GM23338 (cell line): ENCODE data around the gene PTOV1. TPM values are rescaled to one million over a fixed set of nuclear protein-coding genes. Genes with fewer than 3 reads are reported as not detected.

Experiments
- ATAC-seq: fragments of 200-7000 bp; cut with Tn5 transposase; 3 replicates; pipeline ENCODE4 v1.9.1; 2020
- DNase-seq: peaks from one replicate; pipeline ENCODE4 v3.0.0-alpha.2; 2015; ENCODE audit warnings: low spot score
- H2AFZ ChIP-seq: fragments of 200-600 bp; sonication (generic); 2 replicates; pipeline ENCODE4 v1.8.0; 2016; ENCODE audit warnings: antibody characterized with exemption, mild to moderate bottlenecking, moderate library complexity
- H3F3A ChIP-seq: fragments of 200-600 bp; sonication (generic); replicated peaks from 2 replicates; pipeline ENCODE4 v1.8.0; 2017; ENCODE audit warnings: antibody characterized with exemption, mixed run types, low read depth
- H3K27ac ChIP-seq: fragments of 200-600 bp; sonication (generic); 2 replicates; pipeline ENCODE4 v1.6.1; 2016; ENCODE audit warnings: low read depth
- H3K27me3 ChIP-seq: fragments of 200-600 bp; sonication (generic); 2 replicates; pipeline ENCODE4 v1.8.0; 2016; ENCODE audit warnings: mild to moderate bottlenecking, mixed run types, moderate library complexity; ENCODE audit not compliant: insufficient read depth
- H3K36me3 ChIP-seq: fragments of 200-600 bp; sonication (generic); 2 replicates; pipeline ENCODE4 v1.8.0; 2016; ENCODE audit warnings: mild to moderate bottlenecking; ENCODE audit not compliant: insufficient read depth
- H3K4me1 ChIP-seq: fragments of 200-600 bp; sonication (generic); 2 replicates; pipeline ENCODE4 v1.8.0; 2016; ENCODE audit warnings: mild to moderate bottlenecking, moderate library complexity; ENCODE audit not compliant: insufficient read depth
- H3K4me2 ChIP-seq: fragments of 200-600 bp; sonication (generic); 2 replicates; pipeline ENCODE4 v1.7.1; 2017; ENCODE audit warnings: mixed run types
- H3K4me3 ChIP-seq: fragments of 200-600 bp; sonication (generic); 2 replicates; pipeline ENCODE4 v1.6.1; 2016; ENCODE audit warnings: mixed run types
- H3K79me2 ChIP-seq: fragments of 200-600 bp; sonication (generic); replicated peaks from 2 replicates; pipeline ENCODE4 v1.8.0; 2017; ENCODE audit warnings: mild to moderate bottlenecking; ENCODE audit not compliant: insufficient read depth
- H3K9me2 ChIP-seq: fragments of 200-600 bp; sonication (generic); 2 replicates; pipeline ENCODE4 v1.8.0; 2017; ENCODE audit not compliant: insufficient read depth
- H4K20me1 ChIP-seq: fragments of 200-600 bp; sonication (generic); replicated peaks from 2 replicates; pipeline ENCODE4 v1.8.0; 2017; ENCODE audit warnings: mild to moderate bottlenecking; ENCODE audit not compliant: insufficient read depth
- H3K27ac Mint-ChIP-seq: 2 replicates; pipeline ENCODE4 v1.8.0; 2020; ENCODE audit warnings: inconsistent platforms, mild to moderate bottlenecking, moderate library complexity, mixed read lengths
- H3K27me3 Mint-ChIP-seq: 3 replicates; pipeline ENCODE4 v1.8.0; 2022; ENCODE audit warnings: low read depth, mild to moderate bottlenecking, moderate library complexity, mixed read lengths, inconsistent platforms; ENCODE audit not compliant: insufficient read depth, poor library complexity
- H3K36me3 Mint-ChIP-seq: 3 replicates; pipeline ENCODE4 v1.8.0; 2021; ENCODE audit warnings: low read depth, mild to moderate bottlenecking, inconsistent platforms, moderate library complexity, mixed read lengths
- H3K4me1 Mint-ChIP-seq: 3 replicates; pipeline ENCODE4 v1.8.0; 2020; ENCODE audit warnings: mild to moderate bottlenecking, inconsistent platforms, mixed read lengths
- H3K4me3 Mint-ChIP-seq: 3 replicates; pipeline ENCODE4 v1.8.0; 2021; ENCODE audit warnings: moderate library complexity, mild to moderate bottlenecking, inconsistent platforms, mixed read lengths
- H3K9me3 Mint-ChIP-seq: 3 replicates; pipeline ENCODE4 v1.8.0; 2020; ENCODE audit warnings: moderate library complexity, mild to moderate bottlenecking, inconsistent platforms, mixed read lengths
- CREB1 ChIP-seq: fragments of 250-450 bp; sonication (Bioruptor Pico); IDR thresholded peaks from 2 replicates; pipeline ENCODE4 v1.5.0; 2020; ENCODE audit warnings: low read depth, mild to moderate bottlenecking, moderate library complexity
- CTCF ChIP-seq, 2 experiments: fragments of 200-600 bp in 1 of 2; sonication (generic) in 1 of 2; conservative IDR thresholded peaks; 2 replicates each; pipeline versions ENCODE4 v1.5.1 to v1.6.1; 2016 to 2017; ENCODE audit warnings: antibody characterized with exemption in 2 of 2, low read depth in 2 of 2, mild to moderate bottlenecking in 2 of 2, moderate library complexity in 1 of 2
- EZH2 ChIP-seq: fragments of 200-600 bp; sonication (generic); IDR thresholded peaks from one replicate; pipeline ENCODE4 v1.8.0; 2017; ENCODE audit warnings: antibody characterized with exemption, mild to moderate bottlenecking, low read depth; ENCODE audit not compliant: unreplicated experiment
- EZH2phosphoT487 ChIP-seq: fragments of 200-600 bp; sonication (generic); IDR thresholded peaks from one replicate; pipeline ENCODE4 v1.8.1; 2018; ENCODE audit warnings: antibody characterized with exemption; ENCODE audit not compliant: unreplicated experiment
- JUNB ChIP-seq: IDR thresholded peaks from one replicate; pipeline ENCODE4 v1.6.1; 2016; ENCODE audit warnings: antibody characterized with exemption; ENCODE audit not compliant: unreplicated experiment
- NANOG ChIP-seq: IDR thresholded peaks from 2 replicates; pipeline ENCODE4 v1.6.1; 2016; ENCODE audit warnings: antibody characterized with exemption, borderline replicate concordance
- POLR2AphosphoS5 ChIP-seq: IDR thresholded peaks from 2 replicates; pipeline ENCODE4 v1.6.1; 2016; ENCODE audit warnings: antibody characterized with exemption, low read depth
- REST ChIP-seq: IDR thresholded peaks from one replicate; pipeline ENCODE4 v1.6.1; 2018; ENCODE audit warnings: antibody characterized with exemption; ENCODE audit not compliant: unreplicated experiment
- STAT1 ChIP-seq: IDR thresholded peaks from one replicate; pipeline ENCODE4 v1.6.1; 2016; ENCODE audit warnings: antibody characterized with exemption; ENCODE audit not compliant: unreplicated experiment
- ZNF114 ChIP-seq: fragments of 250-450 bp; sonication (Bioruptor Pico); IDR thresholded peaks from 2 replicates; pipeline ENCODE4 v1.5.0; 2020; ENCODE audit warnings: mild to moderate bottlenecking, moderate library complexity
- ZNF331 ChIP-seq: fragments of 250-450 bp; sonication (Bioruptor Pico); IDR thresholded peaks from 2 replicates; pipeline ENCODE4 v1.5.0; 2020; ENCODE audit warnings: low read depth, mild to moderate bottlenecking, moderate library complexity
- polyA plus RNA-seq: library from polyadenylated mRNA; unstranded; fragments of >200 nt; fragmentation: Nextera tagmentation; extraction: Ambion mirVana; gene quantifications from 2 replicates; pipeline ENCODE4 v1.2.1, GENCODE V29; 2016
- total RNA-seq: library from RNA; depleted of rRNA; stranded (reverse); fragments of >200 nt; shearing (Covaris generic); gene quantifications from 2 replicates; pipeline ENCODE4 v1.2.3, GENCODE V29; 2014

The PTOV1 gene
- total and polyA plus RNA-seq, 2 experiments from 2014 or later = 188 to 209 TPM

GRCh38 chr19:49817964-49818648 is 32.9 kb upstream of the PTOV1 start, which contains the start of gene MED25 (continued):
- no peak for TF ChIP-seq CTCF (conservative IDR thresholded peaks at IDR 0.05; ENCODE audit: low read depth in 2 of 2)
- no peak for TF ChIP-seq ZNF331 (CRISPR knock-in tag)
- TF ChIP-seq REST = no peak
- no peak for TF ChIP-seq NANOG
- no peak for TF ChIP-seq EZH2phosphoT487
- no peak for TF ChIP-seq ZNF114 (CRISPR knock-in tag)
- no peak for TF ChIP-seq STAT1
- TF ChIP-seq CREB1 (CRISPR knock-in tag) = peak; percentile 5; the same call in 1 of the 2 replicates
- peak; percentile 98 for TF ChIP-seq POLR2AphosphoS5

- no peak for DNase-seq
- TF ChIP-seq NANOG = no peak
- no peak for TF ChIP-seq JUNB
- TF ChIP-seq ZNF114 (CRISPR knock-in tag) = no peak
- no peak for TF ChIP-seq POLR2AphosphoS5
- TF ChIP-seq ZNF331 (CRISPR knock-in tag) = no peak
- TF ChIP-seq EZH2 = no peak
- no peak for TF ChIP-seq REST
These were observed 32.1 kb upstream of the PTOV1 start for GRCh38 chr19:49818649-49819370.

More at GRCh38 chr19:49818649-49819370, 32.1 kb upstream of the PTOV1 start:
- Histone ChIP-seq H3K9me2 (no peaks in the 10 kb centered on the region), H3K79me2 (peaks cover 25% of the 10 kb centered on the region), H3K4me1 (peaks cover 4% of the 10 kb centered on the region; the same call in 1 of the 2 replicates), H3K27ac (peak overlapping the region; percentile 88), H3K4me2 (peak overlapping the region; percentile 95), H3K36me3 (peaks cover 3% of the 10 kb centered on the region; the same call in 1 of the 2 replicates), H4K20me1 (no peaks in the 10 kb centered on the region), H3F3A (no peaks in the 10 kb centered on the region; the same call in 1 of the 2 replicates), H3K27me3 (no peaks in the 10 kb centered on the region), H2AFZ (peak overlapping the region; percentile 84), H3K4me3 (peak overlapping the region; percentile 98)
- Mint-ChIP-seq H3K4me3 (peak overlapping the region; percentile 97), H3K9me3 (no peaks in the 10 kb centered on the region), H3K4me1 (peaks cover 11% of the 10 kb centered on the region), H3K27ac (peak overlapping the region; percentile 100), H3K36me3 (peaks cover 10% of the 10 kb centered on the region), H3K27me3 (peaks cover 15% of the 10 kb centered on the region)
- ATAC-seq = peak; percentile 6
